ENCODE data around the gene EFTUD2. TPM values are rescaled to one million over a fixed set of nuclear protein-coding genes. Genes with fewer than 3 reads are reported as not detected.

The EFTUD2 gene
- total RNA-seq, 1 donor from 2014 or later: 102 TPM

DNA sequence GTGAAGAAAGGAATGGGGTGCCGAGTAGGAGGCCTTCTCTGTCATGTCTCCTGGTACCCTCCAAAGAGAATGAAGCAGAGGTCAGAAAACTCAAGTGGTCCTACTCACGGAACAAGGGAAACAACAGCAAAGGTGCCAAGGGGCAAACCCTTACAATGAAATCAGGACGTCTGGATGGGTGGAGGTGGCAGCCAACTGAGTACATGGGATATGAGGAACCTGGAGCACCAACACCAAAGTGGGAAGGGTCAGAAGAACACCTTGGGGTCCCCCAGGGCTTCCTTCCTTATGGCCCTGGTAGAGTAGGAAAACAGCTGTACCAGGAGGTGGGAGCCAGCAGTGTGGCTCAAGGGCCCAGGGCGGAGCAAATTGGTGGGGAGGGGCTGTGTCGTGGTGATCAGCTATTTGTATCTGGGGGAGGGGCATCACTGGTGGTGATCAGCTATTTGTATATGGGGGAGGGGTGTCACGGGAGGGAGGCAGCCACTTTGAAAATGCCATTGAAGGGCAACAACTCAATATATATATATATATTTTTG is 50.9 kb downstream of the EFTUD2 start:
- H3K27me3 Mint-ChIP-seq (ENCODE audit: unreplicated experiment): no peaks in the 10 kb centered on the region
- peaks cover 24% of the 10 kb centered on the region for H3K36me3 Mint-ChIP-seq (ENCODE audit: unreplicated experiment)
- H3K27ac Mint-ChIP-seq (ENCODE audit: unreplicated experiment): no peak overlapping the region
- H3K4me1 Mint-ChIP-seq (ENCODE audit: unreplicated experiment): peaks cover 24% of the 10 kb centered on the region
- no peaks in the 10 kb centered on the region for H3K9me3 Mint-ChIP-seq (ENCODE audit: unreplicated experiment)
- DNase-seq (ENCODE audit: extremely low spot score, unreplicated experiment): no peak
- no peak overlapping the region for H3K4me3 Mint-ChIP-seq (ENCODE audit: unreplicated experiment)
- TF ChIP-seq, protein P1, sequence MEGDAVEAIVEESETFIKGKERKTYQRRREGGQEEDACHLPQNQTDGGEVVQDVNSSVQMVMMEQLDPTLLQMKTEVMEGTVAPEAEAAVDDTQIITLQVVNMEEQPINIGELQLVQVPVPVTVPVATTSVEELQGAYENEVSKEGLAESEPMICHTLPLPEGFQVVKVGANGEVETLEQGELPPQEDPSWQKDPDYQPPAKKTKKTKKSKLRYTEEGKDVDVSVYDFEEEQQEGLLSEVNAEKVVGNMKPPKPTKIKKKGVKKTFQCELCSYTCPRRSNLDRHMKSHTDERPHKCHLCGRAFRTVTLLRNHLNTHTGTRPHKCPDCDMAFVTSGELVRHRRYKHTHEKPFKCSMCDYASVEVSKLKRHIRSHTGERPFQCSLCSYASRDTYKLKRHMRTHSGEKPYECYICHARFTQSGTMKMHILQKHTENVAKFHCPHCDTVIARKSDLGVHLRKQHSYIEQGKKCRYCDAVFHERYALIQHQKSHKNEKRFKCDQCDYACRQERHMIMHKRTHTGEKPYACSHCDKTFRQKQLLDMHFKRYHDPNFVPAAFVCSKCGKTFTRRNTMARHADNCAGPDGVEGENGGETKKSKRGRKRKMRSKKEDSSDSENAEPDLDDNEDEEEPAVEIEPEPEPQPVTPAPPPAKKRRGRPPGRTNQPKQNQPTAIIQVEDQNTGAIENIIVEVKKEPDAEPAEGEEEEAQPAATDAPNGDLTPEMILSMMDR (IDR thresholded peaks at IDR 0.05): no peak

DNA sequence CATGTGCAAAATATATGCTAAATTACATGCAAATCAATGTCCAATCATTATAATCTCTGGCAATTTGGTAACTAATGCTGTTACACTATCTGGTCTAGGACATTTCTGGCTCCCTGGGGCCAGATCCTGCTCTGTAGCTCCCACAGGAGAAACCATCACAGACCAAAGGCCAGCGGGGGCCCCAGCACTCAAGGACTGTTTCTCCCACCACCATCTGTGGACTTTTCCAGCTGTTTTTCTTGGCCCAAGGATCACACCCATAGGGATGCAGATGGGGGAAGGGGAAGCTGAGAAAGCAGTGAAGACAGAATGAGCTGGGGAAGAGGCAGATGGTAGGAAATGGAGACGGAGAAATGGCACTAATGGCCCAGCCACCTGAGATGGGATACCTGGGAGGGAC is 51.7 kb downstream of the EFTUD2 start, which contains the start of gene HIGD1B:
Gene HIGD1B (plus strand): TSS at position 298 of the 400 bp plus-strand sequence. CDS start 270 bp downstream, outside the sequence.
- no peak within 1 kb of the TSS for H3K27ac Mint-ChIP-seq (ENCODE audit: unreplicated experiment)

DNA sequence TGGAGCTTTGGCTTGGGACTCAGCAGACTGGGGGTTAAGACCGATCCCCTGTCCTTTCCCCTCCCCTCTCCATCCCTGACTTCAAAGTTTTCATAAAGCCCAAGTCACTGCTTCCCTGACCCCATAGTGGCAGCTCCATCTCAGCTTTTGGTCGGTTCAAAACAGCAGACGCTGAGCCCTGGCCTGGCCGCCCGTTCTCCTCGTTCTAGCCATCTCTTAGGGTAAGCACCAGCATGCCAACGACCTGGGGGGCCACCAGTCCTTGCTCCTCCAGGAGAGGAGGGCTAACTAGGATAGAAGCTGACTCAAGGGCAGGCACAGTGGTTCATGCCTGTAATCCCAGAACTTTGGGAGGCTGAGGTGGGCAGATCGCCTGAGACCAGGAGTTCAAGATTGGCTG is 53.0 kb downstream of the EFTUD2 start:
- Mint-ChIP-seq H3K27me3 (ENCODE audit: unreplicated experiment) (no peaks in the 10 kb centered on the region), H3K4me3 (ENCODE audit: unreplicated experiment) (no peak overlapping the region), H3K36me3 (ENCODE audit: unreplicated experiment) (peaks cover 15% of the 10 kb centered on the region), H3K27ac (ENCODE audit: unreplicated experiment) (no peak overlapping the region), H3K9me3 (ENCODE audit: unreplicated experiment) (no peaks in the 10 kb centered on the region), H3K4me1 (ENCODE audit: unreplicated experiment) (peaks cover 36% of the 10 kb centered on the region)
- TF ChIP-seq, protein P1 (IDR thresholded peaks at IDR 0.05): no peak
- no peak for DNase-seq (ENCODE audit: extremely low spot score, unreplicated experiment)

More for the DNA sequence above, 51.7 kb downstream of the EFTUD2 start, which contains the start of gene HIGD1B:
- Mint-ChIP-seq H3K36me3 (ENCODE audit: unreplicated experiment) (peaks cover 22% of the 10 kb centered on the region), H3K4me3 (ENCODE audit: unreplicated experiment) (no peak within 1 kb of the TSS), H3K27me3 (ENCODE audit: unreplicated experiment) (no peaks in the 10 kb centered on the region), H3K9me3 (ENCODE audit: unreplicated experiment) (no peaks in the 10 kb centered on the region), H3K4me1 (ENCODE audit: unreplicated experiment) (peaks cover 31% of the 10 kb centered on the region)
- DNase-seq (ENCODE audit: extremely low spot score, unreplicated experiment): no peak
- TF ChIP-seq, protein P1 (IDR thresholded peaks at IDR 0.05): no peak

DNA sequence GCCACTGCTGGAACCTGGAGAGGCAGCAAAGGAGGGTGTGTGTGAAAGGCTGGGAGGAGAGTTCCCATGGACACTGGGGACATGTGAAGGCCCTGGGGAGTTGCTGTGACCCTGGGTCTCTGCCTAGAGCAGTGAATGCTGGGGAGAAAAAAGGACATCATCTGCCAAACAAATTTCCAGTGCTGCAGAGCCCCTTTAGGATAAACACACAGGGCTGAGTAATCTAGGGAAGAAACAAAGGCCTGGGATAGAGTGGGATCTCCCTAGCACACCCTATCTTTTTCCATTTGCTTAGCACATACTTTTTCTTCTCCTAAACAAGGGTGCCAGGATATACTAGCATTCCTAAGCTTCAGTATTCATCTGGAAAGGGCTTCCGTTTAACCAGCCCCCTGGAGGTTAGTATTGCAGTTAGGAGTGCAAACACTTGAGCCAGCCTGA is 54.8 kb downstream of the EFTUD2 start:
- Mint-ChIP-seq H3K9me3 (ENCODE audit: unreplicated experiment) (no peaks in the 10 kb centered on the region), H3K4me1 (ENCODE audit: unreplicated experiment) (peaks cover 44% of the 10 kb centered on the region), H3K4me3 (ENCODE audit: unreplicated experiment) (no peak overlapping the region), H3K27me3 (ENCODE audit: unreplicated experiment) (no peaks in the 10 kb centered on the region), H3K36me3 (ENCODE audit: unreplicated experiment) (no peaks in the 10 kb centered on the region), H3K27ac (ENCODE audit: unreplicated experiment) (peak overlapping the region; percentile 79)
- no peak for DNase-seq (ENCODE audit: extremely low spot score, unreplicated experiment)
- TF ChIP-seq, protein P1 (IDR thresholded peaks at IDR 0.05): peak; percentile 32

DNA sequence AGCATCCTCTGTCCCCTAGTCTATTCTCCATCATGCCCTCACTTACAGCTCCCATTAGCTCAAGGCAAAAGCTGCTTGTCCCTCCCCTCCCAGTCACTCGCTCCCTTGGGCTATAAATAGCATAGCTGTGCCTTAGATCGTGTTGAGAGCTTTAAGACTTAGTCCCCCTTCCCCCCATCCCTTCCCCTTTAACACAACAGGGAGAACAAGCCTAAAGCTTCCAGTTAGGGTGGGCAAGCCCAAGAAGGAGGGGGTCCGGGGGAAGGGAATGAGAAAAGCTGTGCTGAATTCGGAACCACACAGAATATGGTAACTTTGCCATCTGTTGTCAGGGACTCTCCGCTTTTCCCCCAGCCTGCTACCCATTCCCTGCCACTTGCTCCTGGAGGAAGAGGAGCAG is 56.5 kb downstream of the EFTUD2 start:
- Mint-ChIP-seq H3K4me3 (ENCODE audit: unreplicated experiment) (no peak overlapping the region), H3K9me3 (ENCODE audit: unreplicated experiment) (no peaks in the 10 kb centered on the region)
- no peak for DNase-seq (ENCODE audit: extremely low spot score, unreplicated experiment)

More for the DNA sequence above, 56.5 kb downstream of the EFTUD2 start:
- TF ChIP-seq, protein P1 (IDR thresholded peaks at IDR 0.05): no peak
- Mint-ChIP-seq H3K27me3 (ENCODE audit: unreplicated experiment) (no peaks in the 10 kb centered on the region), H3K27ac (ENCODE audit: unreplicated experiment) (peak overlapping the region; percentile 38), H3K4me1 (ENCODE audit: unreplicated experiment) (peaks cover 36% of the 10 kb centered on the region), H3K36me3 (ENCODE audit: unreplicated experiment) (no peaks in the 10 kb centered on the region)

All from osteocyte (in vitro differentiated cells).